ENCODE measurements around the gene RXYLT1.
A peak's percentile ranks its signal among the peaks of the same experiment; 100 is the strongest.
"Not testable (repeated sequence)": the region's sequence is repeated elsewhere in the genome, so short reads cannot be mapped to it uniquely, and the experiment has no call there.

Gene RXYLT1

GRCh38 chr12:63802012-63802608 is 22.4 kb downstream of the RXYLT1 start:
- DNase-seq: peak in 1 of 51 donors; percentile 42

- DNase-seq: no peak
These were observed 25.0 kb downstream of the RXYLT1 start for GRCh38 chr12:63804746-63805145.

GRCh38 chr12:63805704-63806672 is 26.3 kb downstream of the RXYLT1 start:
- DNase-seq: no peak

GRCh38 chr12:63808631-63809030 is 28.9 kb downstream of the RXYLT1 start:
- no peak for DNase-seq

DNA sequence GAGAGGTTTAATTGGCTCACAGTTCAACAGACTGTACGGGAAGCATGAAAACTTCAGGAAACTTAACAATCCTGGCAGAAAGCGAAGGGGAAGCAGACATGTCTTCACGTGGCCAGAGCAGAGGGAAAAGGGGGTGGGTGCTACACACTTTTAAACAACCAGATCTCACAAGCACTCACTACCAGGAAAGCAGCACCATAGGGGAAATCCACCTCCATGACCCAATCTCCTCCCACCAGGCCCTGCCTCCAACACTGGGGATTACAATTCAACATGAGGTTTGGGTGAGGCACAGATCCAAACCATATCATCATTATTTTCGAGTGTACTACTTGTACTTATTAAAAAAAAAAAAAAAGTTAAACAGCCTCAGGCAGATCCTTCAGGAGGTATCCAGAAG is 29.9 kb downstream of the RXYLT1 start:
- DNase-seq: no peak

DNA sequence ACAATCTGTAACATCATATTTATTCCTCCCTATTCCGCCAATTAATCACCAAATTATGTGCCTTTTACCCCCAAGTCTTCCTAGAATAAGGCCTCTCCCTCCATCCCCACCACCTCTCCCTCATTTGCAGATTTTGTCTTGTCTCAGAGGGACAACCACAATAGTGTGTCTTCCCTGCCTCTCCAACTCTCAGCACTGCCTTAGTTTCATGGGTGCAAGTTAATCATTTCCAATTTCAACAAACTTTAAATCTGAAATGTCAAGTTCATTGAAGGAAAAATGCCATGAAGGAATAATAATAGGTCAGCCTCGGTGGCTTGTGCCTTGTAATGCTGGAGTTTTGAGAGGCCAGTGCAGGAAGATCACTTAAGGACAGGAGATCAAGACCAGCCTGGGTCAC is 31.6 kb downstream of the RXYLT1 start:
- no peak for DNase-seq

DNA sequence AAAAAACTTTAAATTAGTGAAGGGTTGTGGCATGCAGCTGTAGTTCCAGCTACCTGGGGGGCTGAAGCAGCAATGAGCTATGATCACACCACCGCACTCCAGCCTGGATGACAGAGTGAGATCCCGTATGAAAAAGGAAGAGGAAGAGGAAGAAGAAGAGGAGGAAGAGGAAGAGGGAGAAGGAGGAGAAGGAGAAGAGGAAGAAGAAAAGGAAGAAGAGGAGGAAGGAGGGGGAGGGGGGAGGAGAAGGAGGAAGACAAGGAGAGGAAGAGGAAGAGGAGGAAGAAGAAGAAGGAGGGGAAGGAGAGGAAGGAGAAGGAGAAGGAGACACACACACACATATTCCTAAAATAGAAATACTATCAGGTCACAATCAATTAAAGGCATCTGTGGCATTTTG is 32.0 kb downstream of the RXYLT1 start:
- DNase-seq: no peak

DNA sequence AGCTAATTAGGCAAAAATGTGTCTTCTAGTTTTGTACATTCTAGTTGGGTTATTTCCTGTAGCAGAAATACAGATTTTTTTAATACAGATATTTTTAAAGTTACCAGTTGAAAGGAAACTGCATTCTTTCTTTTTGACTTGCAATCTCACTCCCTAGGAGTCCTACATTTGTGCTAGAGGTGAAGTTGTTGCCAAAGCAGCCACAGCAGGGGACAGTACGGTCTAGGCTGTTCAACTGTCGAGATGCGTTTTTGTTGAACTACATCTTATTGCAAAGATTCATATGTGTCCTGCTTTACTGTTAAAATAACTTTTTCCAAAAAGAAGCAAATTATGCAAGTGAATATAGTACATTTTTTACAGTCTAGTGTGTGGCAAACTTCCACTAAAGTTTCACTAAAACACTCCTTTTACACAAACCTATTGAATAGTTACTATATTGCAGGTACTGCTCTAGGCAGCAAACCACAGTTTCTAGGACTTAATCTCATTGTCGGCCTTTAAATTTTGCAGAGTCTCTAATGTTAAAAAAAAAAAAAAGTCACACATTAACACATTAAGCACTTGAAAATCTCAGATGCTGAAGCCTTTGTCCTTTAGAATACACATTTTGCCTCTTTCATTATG is 34.5 kb downstream of the RXYLT1 start:
- no peak for DNase-seq

DNA sequence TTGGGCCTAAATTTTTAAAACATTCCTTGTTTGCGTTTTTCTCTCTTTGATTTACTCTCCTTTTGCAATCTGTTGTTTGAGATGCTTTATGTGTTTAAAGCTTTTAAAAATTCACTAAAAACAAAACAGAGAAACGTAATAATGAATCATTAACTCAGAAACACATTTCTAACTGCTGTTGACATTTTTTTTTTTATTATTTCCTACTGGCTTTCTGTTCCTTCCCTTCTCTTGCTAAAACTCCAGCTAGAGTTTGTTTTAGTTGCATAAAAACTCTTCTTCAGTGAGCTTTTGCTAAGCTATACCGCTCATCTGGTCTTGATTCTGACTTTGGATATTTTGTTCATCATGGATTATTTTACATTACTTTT is 35.8 kb downstream of the RXYLT1 start:
- no peak for DNase-seq

- DNase-seq: no peak
These were observed 36.3 kb downstream of the RXYLT1 start for GRCh38 chr12:63816031-63816430.

- DNase-seq: no peak
These were observed 40.7 kb downstream of the RXYLT1 start for GRCh38 chr12:63820427-63820826.

DNA sequence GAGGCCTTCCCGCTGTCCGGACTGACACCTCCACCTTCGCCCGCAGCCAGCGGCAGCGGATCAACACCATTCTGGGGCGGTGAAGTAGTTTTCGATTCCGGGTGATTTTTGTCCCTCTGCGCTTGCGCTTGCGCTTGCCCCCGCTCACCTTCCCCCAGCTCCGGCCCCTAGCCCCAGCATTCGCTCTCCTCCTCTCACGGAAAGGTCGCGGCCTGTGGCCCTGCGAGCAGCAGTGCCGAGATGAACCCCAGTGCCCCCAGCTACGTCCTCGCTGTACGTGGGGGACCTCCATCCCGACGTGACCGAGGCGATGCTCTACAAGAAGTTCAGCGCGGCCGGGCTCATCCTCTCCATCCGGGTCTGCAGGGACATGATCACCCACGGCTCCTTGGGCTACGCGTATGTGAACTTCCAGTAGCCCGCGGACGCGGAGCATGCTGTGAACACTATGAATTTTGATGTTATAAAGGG is 42.1 kb downstream of the RXYLT1 start:
- DNase-seq: peak in 15 of 51 donors; percentile 7 to 63 (median 29)

GRCh38 chr12:63822352-63822751 is 42.6 kb downstream of the RXYLT1 start:
- no peak for DNase-seq

DNA sequence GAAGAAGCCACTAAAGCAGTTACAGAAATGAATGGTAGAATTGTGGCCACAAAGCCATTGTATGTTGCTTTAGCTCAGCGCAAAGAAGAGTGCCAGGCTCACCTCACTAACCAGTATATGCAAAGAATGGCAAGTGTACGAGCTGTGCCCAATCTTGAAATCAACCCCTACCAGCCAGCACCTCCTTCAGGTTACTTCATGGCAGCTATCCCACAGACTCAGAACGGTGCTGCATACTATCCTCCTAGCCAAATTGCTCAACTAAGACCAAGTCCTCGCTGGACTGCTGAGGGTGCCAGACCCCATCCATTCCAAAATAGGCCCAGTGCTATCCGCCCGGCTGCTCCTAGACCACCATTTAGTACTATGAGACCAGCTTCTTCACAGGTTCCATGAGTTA is 43.3 kb downstream of the RXYLT1 start:
- DNase-seq: no peak

- peak in 1 of 51 donors; percentile 39 for DNase-seq
These were observed 46.4 kb downstream of the RXYLT1 start for GRCh38 chr12:63826006-63826585.

- no peak for DNase-seq
These were observed 49.2 kb downstream of the RXYLT1 start for GRCh38 chr12:63828867-63829266.

- DNase-seq: no peak
These were observed 56.3 kb downstream of the RXYLT1 start for GRCh38 chr12:63836046-63836445.

DNA sequence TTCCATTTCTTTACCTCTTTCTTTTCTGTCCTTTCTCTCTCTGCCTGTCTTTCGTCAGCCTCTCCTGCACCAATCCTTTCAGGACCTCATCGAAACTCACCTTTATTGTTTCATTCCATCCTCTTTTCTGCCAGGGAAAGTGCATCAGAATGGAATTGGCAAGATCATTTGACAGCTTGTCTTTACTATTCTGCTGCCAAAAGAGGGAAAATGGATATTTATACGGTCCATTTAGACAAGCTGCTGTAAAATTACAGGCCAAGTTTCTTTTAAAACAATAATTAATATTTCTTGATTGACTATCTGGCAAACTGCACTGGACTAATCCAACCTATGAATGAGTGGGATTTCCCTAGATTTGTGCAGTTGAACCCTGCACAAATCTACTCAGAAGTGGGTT is 57.2 kb downstream of the RXYLT1 start:
- no peak for DNase-seq

DNA sequence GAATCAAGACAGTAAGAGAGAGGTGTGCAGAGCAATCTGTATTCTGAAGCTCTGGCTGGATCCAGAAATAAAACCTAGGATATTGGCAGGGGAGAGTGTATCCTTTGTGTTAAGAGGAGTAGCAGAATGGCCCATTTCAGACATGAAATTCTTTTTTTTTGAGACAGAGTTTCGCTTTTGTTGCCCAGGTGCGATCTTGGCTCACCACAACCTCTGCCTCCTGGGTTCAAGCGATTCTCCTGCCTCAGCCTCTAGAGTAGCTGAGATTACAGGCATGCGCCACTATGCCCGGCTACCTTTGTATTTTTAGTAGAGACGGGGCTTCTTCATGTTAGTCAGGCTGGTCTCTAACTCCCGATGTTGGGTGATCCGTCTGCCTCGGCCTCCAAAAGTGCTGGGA is 58.7 kb downstream of the RXYLT1 start:
- DNase-seq: no peak

DNA sequence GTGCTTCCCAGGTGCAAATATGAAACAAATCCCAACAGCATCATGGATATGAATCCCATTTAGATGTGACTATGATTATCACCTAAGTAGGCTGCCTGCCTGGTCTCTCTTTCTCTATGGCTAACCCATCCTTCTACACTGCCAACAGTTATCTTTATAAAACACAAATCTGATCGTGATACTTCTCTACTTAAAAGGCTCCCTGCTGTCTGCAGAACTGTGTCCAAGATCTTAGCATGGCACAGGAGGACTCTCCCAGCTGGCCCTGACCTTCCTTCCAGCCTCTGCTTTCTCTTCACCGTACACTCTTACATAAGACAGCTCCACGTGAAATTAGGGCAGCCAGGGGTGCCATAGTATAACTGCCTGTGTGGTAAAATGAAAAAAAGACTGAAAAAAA is 61.3 kb downstream of the RXYLT1 start:
- DNase-seq: no peak

GRCh38 chr12:63841571-63841970 is 61.9 kb downstream of the RXYLT1 start:
- DNase-seq: no peak

DNA sequence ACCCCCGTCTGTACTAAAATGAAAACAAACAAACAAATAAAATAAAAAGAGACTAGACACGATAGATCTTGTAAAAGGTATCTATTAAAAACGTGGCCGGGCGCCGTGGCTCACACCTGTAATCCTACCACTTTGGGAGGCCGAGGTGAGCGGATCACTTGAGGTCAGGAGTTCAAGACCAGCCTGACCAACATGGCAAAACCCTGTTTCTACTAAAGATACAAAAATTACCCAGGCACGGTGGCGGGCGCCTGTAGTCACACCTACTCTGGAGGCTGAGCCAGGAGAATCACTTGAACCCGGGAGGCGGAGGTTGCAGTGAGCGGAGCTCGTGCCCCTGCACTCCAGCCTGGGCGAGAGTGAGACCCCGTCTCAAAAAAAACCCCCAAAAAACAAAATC is 63.0 kb downstream of the RXYLT1 start:
- not testable (repeated sequence) for DNase-seq
